Sciatic nerve (tissue), 2 donors: ENCODE data around the gene LCK. TPM values are rescaled to one million over a fixed set of nuclear protein-coding genes. Genes with fewer than 3 reads are reported as not detected.
"Not testable (repeated sequence)": the region's sequence is repeated elsewhere in the genome, so short reads cannot be mapped to it uniquely, and the experiment has no call there.

Source experiments
- ATAC-seq: fragments of 200-7000 bp; cut with Tn5 transposase; one replicate; pipeline ENCODE4 v1.9.1; 2020; ENCODE audit warnings: mild to moderate bottlenecking, moderate library complexity
- DNase-seq: peaks from one replicate; pipeline ENCODE4 v3.0.0-alpha.2; 2020; ENCODE audit warnings: low spot score
- intact Hi-C: fragments of 100-400 bp; cut with DNase I; formaldehyde crosslinking; loops from one replicate; pipeline ENCODE4 v1.14.2; 2022
- total RNA-seq: library from RNA; stranded (reverse); fragmentation: NEBNext Ultra II Directional; extraction: Animal tissue kit (Norgen Biotek cat#: 25700); gene quantifications from one replicate; pipeline ENCODE4 v1.2.1, GENCODE V29; 2021
- donor health status: DM: no; HTN: no; CAD: no.
- donor health status: DM: no; HTN: no; CAD: no.

The LCK gene
- total RNA-seq, 1 donor from 2014 or later = 3.2 TPM

- intact Hi-C loops = no loop called here
- no peak for DNase-seq
- no peak for ATAC-seq
Observed at GRCh38 chr1:32266921-32267591, 16.0 kb downstream of the LCK start.

- no peak for ATAC-seq
- intact Hi-C loops = no loop called here
Observed at GRCh38 chr1:32269744-32270143, 18.7 kb downstream of the LCK start.

GRCh38 chr1:32272557-32273390, 21.7 kb downstream of the LCK start:
- intact Hi-C loops = no loop called here
- DNase-seq (no peak), ATAC-seq (no peak)

More at GRCh38 chr1:32269744-32270143, 18.7 kb downstream of the LCK start:
- DNase-seq = no peak

GRCh38 chr1:32273391-32274208, 22.5 kb downstream of the LCK start:
- no peak for DNase-seq
- peak; percentile 34 for ATAC-seq
- intact Hi-C loops = no loop called here

- ATAC-seq (no peak), DNase-seq (no peak)
- intact Hi-C loops = no loop called here
Observed at GRCh38 chr1:32274646-32275340, 23.7 kb downstream of the LCK start.

GRCh38 chr1:32275424-32275823, 24.4 kb downstream of the LCK start:
- intact Hi-C loops = no loop called here
- ATAC-seq (no peak), DNase-seq (no peak)

- ATAC-seq (no peak), DNase-seq (no peak)
- intact Hi-C loops = no loop called here
Observed at GRCh38 chr1:32276032-32276782, 25.1 kb downstream of the LCK start.

GRCh38 chr1:32284777-32285176, 33.7 kb downstream of the LCK start:
- ATAC-seq, intact Hi-C loops, DNase-seq: not testable (repeated sequence)

GRCh38 chr1:32285658-32286057, 34.6 kb downstream of the LCK start:
- DNase-seq = no peak
- intact Hi-C loops = no loop called here
- no peak for ATAC-seq

GRCh38 chr1:32286763-32287162, 35.7 kb downstream of the LCK start:
- DNase-seq (no peak), ATAC-seq (no peak)
- intact Hi-C loops = no loop called here

GRCh38 chr1:32289256-32289655, 38.2 kb downstream of the LCK start:
- intact Hi-C loops = no loop called here
- DNase-seq = no peak
- ATAC-seq = no peak

- no peak for ATAC-seq
- intact Hi-C loops = no loop called here
- no peak for DNase-seq
Observed at GRCh38 chr1:32291145-32291707, 40.2 kb downstream of the LCK start.

- ATAC-seq = peak; percentile 96
- intact Hi-C loops = no loop called here
- peak; percentile 94 for DNase-seq
Observed at GRCh38 chr1:32291708-32292538, 40.9 kb downstream of the LCK start, which contains the start of gene HDAC1. HDAC1 (plus strand) TSS chr1:32292083; CDS start chr1:32292170, 87 bp downstream.

GRCh38 chr1:32298211-32298610, 47.1 kb downstream of the LCK start:
- intact Hi-C loops, DNase-seq, ATAC-seq: not testable (repeated sequence)

GRCh38 chr1:32299327-32299726, 48.3 kb downstream of the LCK start:
- DNase-seq (no peak), ATAC-seq (no peak)
- intact Hi-C loops = no loop called here

GRCh38 chr1:32303358-32303757, 52.3 kb downstream of the LCK start:
- no peak for ATAC-seq
- intact Hi-C loops = no loop called here
- DNase-seq = no peak

GRCh38 chr1:32303997-32304622, 53.0 kb downstream of the LCK start:
- no peak for ATAC-seq
- intact Hi-C loops = no loop called here
- no peak for DNase-seq
